ENCODE results near the gene SLC26A11. TPM values are rescaled to one million over a fixed set of nuclear protein-coding genes. Genes with fewer than 3 reads are reported as not detected.
A peak's percentile ranks its signal among the peaks of the same experiment; 100 is the strongest.

Gene SLC26A11
- total and polyA plus RNA-seq, 7 donors: 2.3 to 14.5 (median 9.3) TPM

GRCh38 chr17:80217703-80218362, 2.4 kb upstream of the SLC26A11 start:
- H3K9me3 ChIP-seq: no peaks in the 10 kb centered on the region
- TF ChIP-seq, protein P1, sequence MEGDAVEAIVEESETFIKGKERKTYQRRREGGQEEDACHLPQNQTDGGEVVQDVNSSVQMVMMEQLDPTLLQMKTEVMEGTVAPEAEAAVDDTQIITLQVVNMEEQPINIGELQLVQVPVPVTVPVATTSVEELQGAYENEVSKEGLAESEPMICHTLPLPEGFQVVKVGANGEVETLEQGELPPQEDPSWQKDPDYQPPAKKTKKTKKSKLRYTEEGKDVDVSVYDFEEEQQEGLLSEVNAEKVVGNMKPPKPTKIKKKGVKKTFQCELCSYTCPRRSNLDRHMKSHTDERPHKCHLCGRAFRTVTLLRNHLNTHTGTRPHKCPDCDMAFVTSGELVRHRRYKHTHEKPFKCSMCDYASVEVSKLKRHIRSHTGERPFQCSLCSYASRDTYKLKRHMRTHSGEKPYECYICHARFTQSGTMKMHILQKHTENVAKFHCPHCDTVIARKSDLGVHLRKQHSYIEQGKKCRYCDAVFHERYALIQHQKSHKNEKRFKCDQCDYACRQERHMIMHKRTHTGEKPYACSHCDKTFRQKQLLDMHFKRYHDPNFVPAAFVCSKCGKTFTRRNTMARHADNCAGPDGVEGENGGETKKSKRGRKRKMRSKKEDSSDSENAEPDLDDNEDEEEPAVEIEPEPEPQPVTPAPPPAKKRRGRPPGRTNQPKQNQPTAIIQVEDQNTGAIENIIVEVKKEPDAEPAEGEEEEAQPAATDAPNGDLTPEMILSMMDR (IDR thresholded peaks at IDR 0.05): no peak
- TF ChIP-seq POLR2A (IDR thresholded peaks at IDR 0.05) (no peak), POLR2AphosphoS5 (IDR thresholded peaks at IDR 0.05) (no peak), EP300 (IDR thresholded peaks at IDR 0.05) (no peak)
- DNase-seq: no peak
- H3K4me1 ChIP-seq: peaks cover 0 to 26% (median 21%) of the 10 kb centered on the region in 4 donors
- H3K36me3 ChIP-seq: peaks cover 0 to 44% (median 8%) of the 10 kb centered on the region in 4 donors
- WGBS, 2 donors: 88 to 94% methylated on average over 13 of the region's 13 CpGs
- intact Hi-C loops (cut with DNase I): no loop called here
- H3K27me3 ChIP-seq: no peaks in the 10 kb centered on the region
- no peak overlapping the region for H3K4me3 ChIP-seq
- no peak overlapping the region for H3K27ac ChIP-seq

DNA sequence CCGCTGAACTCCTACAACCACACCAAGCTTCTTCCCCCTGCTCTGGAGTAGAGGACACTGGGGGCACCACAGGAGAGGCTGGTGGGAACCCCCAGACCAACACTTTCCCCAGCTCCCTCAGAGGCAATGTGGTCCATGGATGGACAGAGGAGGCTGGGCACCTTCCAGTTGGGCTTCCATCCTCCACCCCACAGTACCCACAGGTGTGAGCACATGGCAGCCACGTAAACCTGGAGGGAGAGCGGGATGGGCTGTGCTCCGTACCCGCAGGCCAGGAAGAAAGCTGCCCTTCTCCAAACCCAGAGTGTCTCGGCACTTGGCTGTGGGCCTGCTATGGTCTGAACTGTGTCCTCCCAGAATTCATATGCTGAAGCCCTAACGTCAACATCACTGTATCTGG, 1.8 kb upstream of the SLC26A11 start:
- 87 to 92% methylated on average over 7 of the region's 7 CpGs for WGBS, 2 donors
- Histone ChIP-seq H3K27ac (peak overlapping the region in 1 of 4 donors; percentile 89), H3K4me1 (peaks cover 0 to 26% (median 21%) of the 10 kb centered on the region in 4 donors), H3K27me3 (no peaks in the 10 kb centered on the region), H3K36me3 (peaks cover 0 to 42% (median 8%) of the 10 kb centered on the region in 4 donors), H3K4me3 (no peak overlapping the region), H3K9me3 (no peaks in the 10 kb centered on the region)
- DNase-seq: no peak
- intact Hi-C loops (cut with DNase I): no loop called here
- TF ChIP-seq, protein P1 (IDR thresholded peaks at IDR 0.05): no peak

DNA sequence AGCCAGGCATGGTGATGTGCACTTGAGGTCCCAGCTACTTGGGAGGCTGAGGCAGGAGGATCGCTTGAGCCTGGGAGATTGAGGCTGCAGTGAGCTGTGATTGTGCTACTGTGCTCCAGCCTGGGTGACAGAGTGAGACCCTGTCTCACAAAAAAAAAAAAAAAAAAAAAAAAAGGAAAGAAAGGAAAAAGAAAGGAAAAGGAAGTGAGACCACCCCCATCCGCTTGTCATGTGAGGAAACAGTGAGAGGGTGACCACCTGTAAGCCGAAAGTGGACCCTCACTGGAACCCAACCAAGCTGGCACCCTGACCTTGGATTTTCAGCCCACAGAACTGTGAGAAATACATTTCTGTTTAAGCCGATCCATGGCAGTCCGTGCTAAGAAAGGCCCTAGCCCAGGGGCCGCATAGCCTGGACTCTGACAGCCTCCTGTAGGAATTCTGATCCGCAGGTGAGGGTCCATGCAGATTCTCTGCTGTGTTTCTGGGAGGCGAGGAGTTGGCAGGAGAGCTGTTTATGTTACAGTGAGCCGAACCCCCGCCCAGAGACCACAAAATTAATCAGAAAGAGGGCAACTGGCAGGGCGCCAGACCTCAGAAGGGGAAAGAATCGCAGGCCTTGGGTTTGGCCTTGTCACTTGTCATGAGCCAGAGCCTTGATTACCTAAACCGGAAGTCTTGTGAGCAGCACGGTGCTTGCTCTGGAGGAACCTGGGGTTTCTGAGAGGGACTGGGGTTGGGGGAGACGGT, 1.0 kb upstream of the SLC26A11 start:
- 26 to 38% methylated on average over 15 of the region's 15 CpGs for WGBS, 2 donors
- Histone ChIP-seq H3K9me3 (no peaks in the 10 kb centered on the region), H3K36me3 (peaks cover 0 to 35% (median 5%) of the 10 kb centered on the region in 4 donors), H3K4me1 (peaks cover 0 to 26% (median 21%) of the 10 kb centered on the region in 4 donors), H3K27me3 (no peaks in the 10 kb centered on the region), H3K4me3 (peak overlapping the region; percentile 83 to 100 (median 96)), H3K27ac (peak overlapping the region; percentile 79 to 89 (median 88))
- intact Hi-C loops (cut with DNase I): no loop called here
- peak; percentile 89 for DNase-seq
- TF ChIP-seq, protein P1 (IDR thresholded peaks at IDR 0.05): no peak
- TF ChIP-seq EP300 (IDR thresholded peaks at IDR 0.05) (peak in 1 of 4 donors; percentile 20), POLR2A (IDR thresholded peaks at IDR 0.05) (no peak), POLR2AphosphoS5 (IDR thresholded peaks at IDR 0.05) (peak in 3 of 4 donors; percentile 19 to 68 (median 26))

DNA sequence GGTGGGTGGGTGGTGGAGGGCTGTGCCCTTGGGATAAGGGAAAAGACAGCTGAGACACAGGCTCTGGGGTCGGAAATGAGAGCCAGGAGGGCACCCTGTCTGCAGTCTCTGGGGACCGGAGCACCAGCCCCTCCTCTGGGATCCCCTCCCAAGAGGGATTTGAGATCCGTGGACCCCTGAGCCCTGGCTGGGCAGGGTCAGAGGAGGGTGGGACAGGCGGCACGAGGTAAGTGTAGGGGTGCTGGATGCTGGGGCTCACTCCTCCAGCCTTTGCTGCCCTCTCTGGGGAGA, 519 bp upstream of the SLC26A11 start:
- Histone ChIP-seq H3K36me3 (peaks cover 0 to 31% (median 2%) of the 10 kb centered on the region in 4 donors), H3K9me3 (no peaks in the 10 kb centered on the region), H3K4me1 (peaks cover 0 to 26% (median 21%) of the 10 kb centered on the region in 4 donors), H3K27ac (peak overlapping the region; percentile 79 to 89 (median 88)), H3K27me3 (no peaks in the 10 kb centered on the region), H3K4me3 (peak overlapping the region; percentile 83 to 100 (median 96))
- 1% methylated on average over 5 of the region's 5 CpGs for WGBS, 2 donors
- TF ChIP-seq, protein P1 (IDR thresholded peaks at IDR 0.05): no peak
- TF ChIP-seq POLR2A (IDR thresholded peaks at IDR 0.05) (no peak), EP300 (IDR thresholded peaks at IDR 0.05) (no peak), POLR2AphosphoS5 (IDR thresholded peaks at IDR 0.05) (no peak)
- intact Hi-C loops (cut with DNase I): loop anchor here (2.0 to 5.0 kb wide), 3 partner anchors 43 to 117 kb away; partner anchors contain the start of genes EIF4A3, GAA and RNF213
- DNase-seq: no peak
